SHP77 (cell line): ENCODE measurements around the gene SIL1.
A peak's percentile ranks its signal among the peaks of the same experiment; 100 is the strongest.
"Not testable (repeated sequence)": the region's sequence is repeated elsewhere in the genome, so short reads cannot be mapped to it uniquely, and the experiment has no call there.

Source experiments
- DNase-seq, 2 experiments: peaks; one replicate each; lab custom pipeline; 2025; lab: John Stamatoyannopoulos, UW

The SIL1 gene

DNA sequence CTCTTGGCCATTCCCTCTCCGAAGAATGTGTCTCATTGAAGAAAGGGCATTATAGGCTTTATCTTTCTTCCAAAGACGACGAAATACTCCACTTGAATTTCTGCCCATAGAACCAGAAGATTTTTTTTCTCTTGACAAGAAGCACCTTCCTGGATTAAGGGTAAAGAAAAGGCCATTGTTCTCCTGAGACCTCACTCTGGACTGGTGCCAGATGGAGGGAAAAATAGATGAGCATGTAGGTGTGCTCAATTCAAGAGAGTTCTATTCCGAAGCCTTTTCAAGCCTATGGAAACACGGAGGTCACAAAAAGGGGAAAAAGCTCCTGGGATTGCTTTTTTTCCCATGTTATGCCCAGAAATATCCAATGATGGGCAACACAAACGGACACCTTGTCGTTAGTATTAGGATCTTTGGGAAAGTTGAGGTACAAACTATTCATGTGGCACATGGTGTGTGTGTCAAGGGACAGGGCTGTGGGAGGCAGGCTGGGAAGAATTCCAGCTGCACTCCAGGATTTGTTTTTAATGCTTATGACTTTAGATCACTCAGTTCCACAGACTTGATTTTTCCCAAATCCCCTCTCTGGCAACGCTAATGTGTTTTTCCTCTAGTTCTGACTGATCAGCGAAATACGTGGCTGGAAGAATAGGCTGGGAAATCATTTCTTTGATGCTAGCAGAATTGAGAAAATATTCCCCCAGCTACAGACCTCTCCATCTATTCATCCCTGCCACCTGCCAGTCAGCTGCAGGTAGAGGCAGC, 89.9 kb downstream of the SIL1 start:
- peak in 1 of 2 experiments; percentile 29 for DNase-seq

DNA sequence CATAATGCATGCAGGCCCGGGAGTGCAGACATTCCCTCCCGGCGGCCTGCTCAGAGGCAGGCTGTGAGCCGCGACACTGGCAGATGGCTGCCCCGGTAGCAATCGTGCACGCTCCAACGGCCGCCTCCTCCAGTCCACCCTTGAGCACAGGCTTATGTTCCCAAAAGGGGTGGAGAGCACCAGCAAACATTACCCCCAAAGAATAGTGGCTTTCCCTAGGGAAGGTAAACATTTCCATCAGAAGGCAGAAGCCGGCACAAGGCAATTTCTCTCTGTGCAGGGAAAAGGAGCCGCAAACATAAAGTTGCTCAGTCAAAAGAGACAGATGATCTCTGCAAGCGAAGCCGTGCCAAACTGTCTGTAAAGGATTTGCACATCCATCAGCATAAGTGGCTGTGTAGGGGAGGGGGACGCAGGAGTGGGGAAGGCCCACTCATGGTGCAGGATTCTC, 92.5 kb downstream of the SIL1 start:
- peak; percentile 65 to 76 for DNase-seq

DNA sequence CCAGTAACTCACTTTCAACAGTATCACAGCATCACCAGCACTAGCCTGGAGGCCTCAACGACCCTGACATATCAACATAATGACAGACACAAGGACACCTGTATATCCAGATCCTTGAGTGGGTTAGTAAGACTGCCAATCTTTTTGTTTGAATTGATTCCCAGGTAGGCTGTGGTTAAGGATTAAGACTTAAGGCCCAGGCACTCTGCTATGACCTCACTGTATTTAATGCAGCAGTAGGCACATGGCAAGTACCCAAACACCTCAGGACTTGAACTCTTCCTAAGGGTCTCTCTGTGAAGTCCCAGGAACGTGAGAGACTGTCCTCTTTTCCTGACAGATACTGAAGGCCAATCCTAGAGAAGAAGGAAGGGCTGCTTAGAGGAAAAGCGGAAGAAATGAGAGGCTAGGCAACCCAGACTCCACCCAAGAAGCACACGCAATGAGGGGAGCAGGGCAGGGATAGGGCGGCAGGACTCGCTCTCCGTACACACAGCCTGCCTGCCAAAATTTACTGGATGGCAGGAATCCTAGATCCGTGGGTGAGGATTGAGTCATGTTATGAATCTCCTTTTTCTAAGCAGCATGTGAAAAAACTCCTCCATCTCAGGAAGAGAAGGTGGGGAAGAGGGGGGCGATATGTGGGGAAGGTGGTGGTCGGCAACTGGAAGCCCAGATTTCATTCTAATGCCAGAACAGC, 93.4 kb downstream of the SIL1 start:
- peak; percentile 61 to 64 for DNase-seq

DNA sequence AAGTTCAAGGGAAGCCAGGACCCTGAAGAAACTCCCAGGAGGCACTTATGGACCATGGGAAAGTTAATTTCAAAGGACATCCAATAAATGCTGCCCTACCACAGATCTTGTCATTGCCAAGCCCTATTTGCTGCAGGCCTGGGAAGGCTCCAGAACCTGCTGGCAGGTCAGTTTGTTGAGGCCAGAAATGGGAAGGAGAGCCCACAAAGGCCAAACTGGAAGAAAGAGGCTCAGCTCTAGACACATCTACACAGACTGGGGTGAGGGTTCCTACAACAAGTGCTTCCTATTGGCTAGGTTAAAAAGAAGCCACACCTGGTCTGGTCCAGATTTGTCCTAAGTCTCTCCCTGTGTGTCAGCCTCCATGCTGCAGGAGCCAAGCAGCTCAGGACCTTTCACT, 94.4 kb downstream of the SIL1 start:
- DNase-seq = no peak

DNA sequence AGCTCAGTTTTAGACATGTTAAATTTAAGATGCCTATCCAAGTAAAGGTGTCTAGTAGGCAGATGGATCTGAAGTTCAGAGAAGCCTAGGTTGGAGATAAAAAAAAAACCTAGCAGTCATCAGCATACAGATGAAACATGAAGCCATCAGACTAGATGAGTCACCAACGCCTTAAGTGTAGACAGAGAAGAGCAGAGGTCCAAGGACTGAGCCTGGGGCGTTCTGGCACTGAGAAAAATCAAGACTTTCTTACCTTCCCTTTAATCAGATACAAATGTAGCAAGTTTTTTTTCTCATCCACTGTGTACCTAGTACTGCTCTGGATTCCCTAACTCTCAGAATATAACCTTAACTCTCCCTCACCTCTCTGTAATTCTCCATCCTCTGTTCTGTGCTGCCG, 97.3 kb downstream of the SIL1 start:
- DNase-seq = no peak

DNA sequence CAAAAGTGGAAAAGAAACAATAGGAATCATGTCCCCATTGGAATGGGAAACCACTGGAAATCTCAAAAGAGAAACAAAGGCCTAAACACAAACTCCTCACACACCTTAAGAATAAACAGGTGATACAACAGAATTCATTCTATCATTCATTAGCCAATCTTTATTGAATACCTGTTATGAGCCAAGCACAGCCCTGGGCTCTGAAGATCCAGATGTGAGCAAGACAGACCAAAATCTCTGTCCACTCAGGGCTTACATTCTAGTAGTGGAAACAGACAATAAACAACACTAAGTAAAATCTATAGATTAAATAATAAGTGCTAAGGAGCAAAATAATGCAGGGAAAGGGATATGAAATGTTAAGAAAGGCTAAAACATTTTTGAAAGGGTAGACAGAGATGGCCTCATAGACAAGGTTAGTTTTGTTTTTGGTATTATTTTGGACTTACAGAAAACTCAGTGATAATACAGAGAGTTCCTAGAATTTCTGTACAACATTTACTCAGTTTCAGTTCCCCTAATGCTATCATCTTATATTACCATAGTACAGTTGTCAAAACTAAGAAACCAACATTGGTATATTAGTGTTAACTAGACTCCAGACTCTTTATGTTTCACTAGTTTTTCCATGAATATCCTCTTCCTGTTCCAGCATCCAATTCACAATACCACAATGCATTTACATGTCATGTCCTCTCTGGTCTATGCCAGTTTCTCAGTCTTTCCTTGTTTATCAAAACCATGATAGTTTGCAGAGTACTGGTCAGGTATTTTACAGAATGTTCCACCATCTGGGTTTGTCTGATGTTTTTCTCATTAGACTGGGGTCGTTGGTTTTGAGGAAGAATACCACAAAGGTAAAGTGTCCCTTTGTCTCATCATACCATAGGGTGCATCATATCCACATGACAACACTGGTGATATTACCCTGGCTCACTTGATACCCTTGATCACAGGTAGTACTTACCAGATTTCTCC, 103.7 kb downstream of the SIL1 start:
- DNase-seq = no peak

DNA sequence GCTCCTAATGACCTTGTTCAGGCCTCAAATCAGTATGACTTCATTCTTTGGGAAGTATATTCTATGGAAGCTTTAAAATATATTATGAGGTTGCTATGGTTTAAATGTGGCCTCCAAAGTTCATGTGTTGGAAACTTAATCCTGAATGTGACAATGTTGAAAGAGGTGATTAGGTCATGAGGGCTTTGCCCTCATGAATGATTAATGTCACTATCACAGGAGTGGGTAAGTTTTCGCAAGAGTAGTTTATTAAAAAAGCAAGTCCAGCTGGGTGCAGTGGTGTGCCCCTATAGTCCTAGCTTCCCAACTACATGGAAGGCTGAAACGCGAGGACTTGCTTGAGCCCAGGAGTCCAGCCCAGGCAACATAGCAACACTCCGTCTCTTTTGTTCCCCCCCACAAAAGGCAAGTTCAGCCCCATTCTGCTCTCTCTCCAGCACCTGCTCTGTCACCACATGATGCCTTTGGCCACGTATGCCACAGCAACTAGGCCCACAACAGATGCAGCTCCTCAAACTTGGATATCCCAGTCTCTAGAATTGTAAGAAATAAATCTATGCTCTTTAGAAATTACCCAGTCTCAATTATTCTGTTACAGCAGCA, 105.3 kb downstream of the SIL1 start:
- DNase-seq = no peak

DNA sequence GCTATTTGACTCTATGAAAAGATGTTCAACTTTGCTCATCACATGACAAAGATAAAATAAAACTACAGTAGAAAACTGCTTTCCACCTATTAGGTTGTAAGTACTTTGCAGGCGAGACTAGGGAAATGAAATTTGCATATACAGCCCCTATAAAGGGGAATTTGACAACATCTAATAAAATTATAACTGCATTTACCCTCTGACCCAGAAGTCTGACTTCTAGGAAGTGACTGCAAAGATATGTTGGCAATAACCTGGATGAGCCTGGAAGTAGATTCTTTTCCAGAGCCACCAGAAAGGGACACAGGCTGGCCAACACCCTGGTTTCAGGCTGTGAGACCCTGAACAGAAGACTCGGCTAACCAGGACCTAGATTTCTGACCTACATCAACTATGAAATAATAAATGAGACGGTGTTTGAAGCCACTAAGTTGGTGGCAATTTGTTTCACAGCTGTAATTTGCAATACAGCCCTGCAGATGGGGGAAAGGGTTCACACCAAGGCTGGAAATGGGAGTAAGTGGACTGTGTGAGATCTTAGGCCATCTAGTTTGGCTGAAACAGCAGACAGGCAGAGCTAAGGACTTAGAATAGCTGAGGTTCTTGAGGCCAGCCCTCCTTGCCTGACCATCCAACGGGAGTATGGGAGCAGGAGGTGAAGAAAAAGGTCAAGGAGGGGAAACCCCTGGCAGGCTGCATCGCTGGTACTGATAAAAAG, 106.6 kb downstream of the SIL1 start:
- DNase-seq = no peak

DNA sequence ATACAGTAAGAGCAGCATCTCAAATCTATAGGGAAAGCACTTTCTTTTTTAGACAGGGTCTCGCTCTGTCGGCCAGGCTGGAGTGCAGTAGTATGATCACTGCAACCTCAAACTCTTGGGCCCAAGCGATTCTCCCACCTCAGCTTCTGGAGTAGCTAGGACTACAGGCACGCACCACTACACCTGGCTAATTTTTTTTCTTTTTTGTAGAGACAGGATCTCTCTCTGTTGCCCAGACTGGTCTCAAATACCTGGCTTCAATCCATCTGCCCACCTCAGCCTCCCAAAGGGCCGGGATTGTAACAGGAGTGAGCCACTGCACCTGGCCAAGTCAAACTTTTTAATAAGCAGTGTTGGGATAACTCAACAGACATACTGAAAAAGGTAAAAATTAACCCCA, 107.6 kb downstream of the SIL1 start:
- no peak for DNase-seq

DNA sequence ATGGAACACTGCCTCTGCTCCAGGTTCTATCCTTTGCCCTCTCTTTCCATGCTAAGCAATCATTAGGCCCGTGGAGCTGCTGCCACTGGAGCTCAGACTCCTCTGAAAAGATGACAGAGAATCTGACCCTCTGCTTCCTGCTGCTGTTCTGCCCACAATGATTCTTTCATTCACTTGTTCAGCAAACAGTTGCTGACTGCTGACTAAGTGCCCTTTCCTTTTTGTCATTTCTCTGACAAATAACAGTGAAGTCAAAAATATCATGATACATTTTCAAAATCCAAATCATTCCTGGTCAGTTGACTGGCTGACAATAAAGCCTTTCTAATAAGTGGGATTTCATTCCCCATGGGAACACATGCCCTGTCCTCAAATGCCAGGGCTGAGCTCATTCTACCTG, 110.1 kb downstream of the SIL1 start:
- DNase-seq = no peak

DNA sequence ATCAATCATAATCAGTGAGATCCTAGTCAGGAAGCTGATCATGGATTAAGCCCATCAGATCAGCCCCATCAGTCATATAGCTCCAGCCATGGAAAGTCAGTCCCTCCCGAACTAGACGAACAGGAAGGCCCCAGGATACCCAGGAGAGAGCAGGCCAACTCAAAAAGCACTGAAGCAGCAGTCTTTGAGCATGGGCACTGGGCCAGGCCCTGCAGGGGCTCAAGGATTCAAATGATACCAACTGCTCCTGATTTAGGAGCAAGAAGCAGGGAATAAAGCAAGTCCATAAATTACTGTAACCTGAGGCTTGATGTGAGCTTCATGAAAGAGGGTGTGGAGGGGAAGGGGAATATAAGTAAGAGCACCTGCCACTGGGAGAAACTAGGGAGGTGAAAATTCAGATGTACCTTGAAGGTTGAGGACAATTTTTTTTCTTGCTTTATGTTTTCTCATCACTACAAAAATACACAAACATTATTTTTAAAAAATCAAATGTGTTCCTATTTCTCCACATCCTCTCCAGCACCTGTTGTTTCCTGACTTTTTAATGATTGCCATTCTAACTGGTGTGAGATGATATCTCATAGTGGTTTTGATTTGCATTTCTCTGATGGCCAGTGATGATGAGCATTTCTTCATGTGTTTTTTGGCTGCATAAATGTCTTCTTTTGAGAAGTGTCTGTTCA, 115.2 kb downstream of the SIL1 start:
- DNase-seq = no peak

DNA sequence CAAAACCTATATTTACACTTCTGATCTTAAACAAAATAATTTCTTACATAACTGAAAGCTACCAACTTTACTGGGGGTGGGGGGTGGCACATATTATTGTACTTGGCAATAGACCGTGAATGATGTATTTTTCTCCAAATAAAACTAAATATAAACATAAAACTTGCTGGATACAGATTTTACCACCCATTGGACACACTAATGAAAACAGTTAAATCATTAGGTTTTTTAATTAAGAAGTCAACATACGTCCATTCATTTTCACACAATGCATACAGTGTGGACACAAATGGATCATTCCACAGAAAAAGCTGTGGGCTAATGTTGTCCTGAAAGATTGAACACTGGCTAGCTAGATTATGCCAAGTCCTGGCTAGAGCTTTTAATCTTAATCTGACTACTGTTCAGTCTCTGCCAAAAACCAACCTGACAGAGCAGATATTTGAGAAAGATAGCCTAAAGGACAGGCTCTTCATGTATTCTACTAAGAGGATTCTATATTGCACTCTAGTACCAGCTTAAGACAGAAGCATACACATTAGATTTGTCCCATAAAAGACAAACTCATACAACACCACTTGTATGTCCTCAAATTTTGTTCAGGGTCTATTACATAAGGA, 118.1 kb downstream of the SIL1 start:
- DNase-seq = no peak

DNA sequence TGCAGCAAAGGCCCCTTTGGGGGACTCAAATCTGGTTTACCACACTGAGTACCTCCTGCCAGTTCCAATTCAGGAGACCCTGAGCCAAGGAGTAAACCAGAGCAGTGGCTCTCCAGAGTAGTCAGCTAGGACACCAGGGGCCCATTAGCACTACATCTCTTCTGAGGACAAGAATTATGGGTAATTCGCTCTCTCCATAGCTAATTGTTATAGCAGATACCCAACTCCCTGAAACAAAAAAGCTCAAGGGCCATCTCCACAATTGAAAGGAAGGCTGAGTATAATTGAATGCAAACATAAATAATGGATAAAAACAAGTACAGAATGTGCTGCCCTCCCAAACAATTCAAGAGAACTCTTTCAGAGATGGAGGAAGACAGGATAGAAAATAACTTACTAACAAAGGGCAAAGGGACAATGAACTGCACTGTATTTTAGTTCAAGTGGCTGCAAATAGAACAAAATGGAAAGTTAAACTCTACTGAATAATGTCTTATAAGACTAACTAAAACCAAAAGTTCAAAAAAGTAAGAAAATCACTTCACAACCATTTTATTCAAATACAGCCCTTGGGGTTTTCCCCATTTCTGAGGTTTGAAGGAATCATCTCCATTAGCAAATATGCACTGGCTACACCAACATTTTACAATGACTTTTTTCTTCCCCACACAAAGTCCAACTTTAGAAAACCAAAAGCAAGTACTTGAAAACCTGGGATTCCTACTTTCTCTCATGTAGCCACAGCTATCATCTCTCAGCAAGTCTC, 118.8 kb downstream of the SIL1 start:
- no peak for DNase-seq

DNA sequence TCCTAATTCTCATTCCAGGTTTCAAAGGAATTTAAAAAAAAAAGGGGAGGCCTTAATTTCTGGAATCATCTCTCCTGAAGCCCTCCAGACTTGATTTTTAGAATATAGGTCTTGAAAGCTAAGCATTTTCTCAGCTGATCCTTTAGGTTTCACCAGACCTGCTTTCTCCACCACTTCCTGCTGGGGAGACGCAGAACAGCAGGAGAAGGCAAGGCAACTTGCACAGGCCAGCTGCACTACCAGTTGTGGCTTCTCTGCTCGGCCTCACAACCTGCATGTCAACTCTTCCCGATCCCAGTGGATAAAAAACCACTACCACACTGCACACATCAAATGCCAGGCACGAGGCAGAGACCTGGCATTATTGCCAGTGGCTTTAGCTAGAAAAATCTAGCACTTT, 119.8 kb downstream of the SIL1 start:
- no peak for DNase-seq

DNA sequence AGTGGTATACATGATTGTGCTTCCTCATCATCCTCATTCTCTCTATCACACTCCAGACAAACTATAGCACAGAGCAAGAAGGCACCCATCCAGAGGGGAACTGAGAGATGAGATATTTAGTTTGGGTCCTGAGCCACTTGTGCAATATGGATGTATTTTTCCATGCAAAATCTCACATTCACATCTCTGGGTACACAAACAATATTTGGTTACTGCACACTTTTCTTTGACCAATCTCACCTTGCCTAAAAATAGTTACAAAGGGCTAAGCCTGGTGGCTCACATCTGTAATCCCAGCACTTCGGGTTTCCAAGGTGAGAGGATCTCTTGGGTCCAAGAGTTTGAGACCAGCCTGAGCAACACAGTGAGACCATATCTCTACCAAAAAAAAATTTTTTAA, 120.3 kb downstream of the SIL1 start:
- no peak for DNase-seq

DNA sequence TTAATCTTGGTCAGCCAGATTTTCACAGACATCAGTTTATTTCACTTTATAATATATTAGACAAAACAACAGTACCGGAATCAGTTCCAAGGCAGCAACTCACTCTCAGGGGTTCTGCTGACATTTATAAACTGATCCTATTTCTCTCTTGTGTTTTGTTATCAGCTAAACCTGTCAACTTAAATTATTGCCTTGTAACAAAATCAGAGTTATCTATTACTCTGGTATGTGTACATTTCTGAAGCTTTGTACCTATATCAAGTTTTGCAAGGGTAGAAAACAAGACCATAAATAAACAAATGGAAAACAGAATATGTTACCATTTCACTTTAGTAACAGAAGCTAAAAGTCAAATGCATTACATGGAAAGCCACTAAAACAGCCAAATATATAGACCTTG, 122.1 kb downstream of the SIL1 start:
- DNase-seq = no peak

DNA sequence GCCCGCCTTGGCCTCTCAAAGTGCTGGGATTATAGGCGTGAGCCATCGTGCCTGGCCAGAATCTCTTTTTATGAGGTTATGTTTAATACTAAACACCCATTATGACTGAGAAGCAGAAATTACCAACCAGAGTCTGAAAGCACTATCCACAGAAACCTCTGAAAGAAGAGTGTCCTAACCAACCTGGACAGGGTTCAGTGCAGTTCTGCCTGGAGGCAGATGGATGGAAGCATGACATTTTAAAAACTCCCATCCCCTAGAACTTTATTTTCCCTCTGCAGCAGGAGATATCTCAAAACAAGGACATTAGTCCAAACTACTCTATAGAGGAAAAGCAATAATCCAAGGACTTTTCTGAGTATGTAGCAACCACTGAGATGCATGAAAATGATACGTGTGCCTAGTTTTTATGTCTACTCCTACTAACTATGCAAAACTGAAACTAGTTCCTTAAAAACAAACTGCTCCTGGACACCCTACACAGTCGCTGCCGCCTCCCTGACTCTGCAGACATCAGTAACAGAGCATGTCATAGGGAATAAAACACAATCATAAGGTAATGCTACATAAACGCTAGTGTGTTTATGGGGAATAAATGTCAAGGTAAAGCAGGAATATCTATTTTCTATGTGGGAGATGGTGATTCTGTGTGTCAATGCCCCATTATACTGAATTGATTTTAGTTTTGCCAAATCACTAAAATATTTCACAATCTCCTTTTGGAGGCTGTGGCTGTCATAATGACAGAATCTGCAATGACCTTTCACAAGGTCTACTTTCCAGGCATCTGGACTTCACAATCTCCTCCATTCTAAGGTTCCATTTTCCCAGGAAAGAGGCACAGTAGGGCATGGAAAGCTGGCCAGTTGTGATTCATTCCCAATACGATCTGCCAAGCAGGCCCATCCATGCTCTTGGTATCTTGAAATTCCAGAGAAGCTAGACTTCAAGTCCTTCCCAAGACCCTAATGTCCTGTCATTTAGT, 122.8 kb downstream of the SIL1 start:
- DNase-seq = no peak

DNA sequence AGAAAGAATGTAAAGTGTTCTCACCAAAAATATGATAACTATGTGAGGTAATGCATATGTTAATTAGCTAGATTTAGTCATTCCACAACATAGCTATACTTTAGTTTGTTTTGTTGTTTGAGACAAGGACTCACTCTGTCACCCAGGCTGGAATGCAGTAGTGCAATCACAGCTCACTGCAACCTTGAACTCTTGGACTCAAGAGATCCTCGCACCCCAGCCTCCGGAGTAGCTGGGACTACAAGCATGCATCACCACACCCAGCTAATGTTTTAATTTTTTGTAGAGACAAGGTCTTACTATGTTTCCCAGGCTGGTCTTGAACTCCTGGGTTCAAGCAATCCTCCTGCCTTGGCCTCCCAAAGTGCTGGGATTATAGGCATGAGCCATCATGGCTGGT, 124.2 kb downstream of the SIL1 start:
- not testable (repeated sequence) for DNase-seq
